ENCODE results near the gene ARID5A. TPM values are rescaled to one million over a fixed set of nuclear protein-coding genes. Genes with fewer than 3 reads are reported as not detected.

Gene ARID5A
- total and polyA plus RNA-seq, 2 experiments from 2014 or later: 5.5 to 7.7 TPM

Other genes with a start within 250 kb of the ARID5A start
- 174 and 179 TPM in 2 replicates for gene SNRNP200, start 231.2 kb upstream of the ARID5A start, total RNA-seq (2014; rRNA removed; shearing (Covaris generic))
- gene SNRNP200, start 231.2 kb upstream of the ARID5A start, polyA plus RNA-seq (2016; fragmentation: Nextera tagmentation; extraction: Ambion mirVana): 70.7 and 72.3 TPM in 2 replicates
- gene ITPRIPL1, start 211.4 kb upstream of the ARID5A start, total RNA-seq (2014; rRNA removed; shearing (Covaris generic)): 9.3 and 14.0 TPM in 2 replicates
- gene ITPRIPL1, start 211.4 kb upstream of the ARID5A start, polyA plus RNA-seq (2016; fragmentation: Nextera tagmentation; extraction: Ambion mirVana): 4.5 and 5.3 TPM in 2 replicates
- 39.2 and 50.8 TPM in 2 replicates for gene NCAPH, start 201.0 kb upstream of the ARID5A start, total RNA-seq (2014; rRNA removed; shearing (Covaris generic))
- 28.4 and 30.2 TPM in 2 replicates for gene NCAPH, start 201.0 kb upstream of the ARID5A start, polyA plus RNA-seq (2016; fragmentation: Nextera tagmentation; extraction: Ambion mirVana)
- gene NEURL3, start 31.4 kb upstream of the ARID5A start, total RNA-seq (2014; rRNA removed; shearing (Covaris generic)): not detected in 2 replicates
- 0.21 TPM in 1 of 2 replicates, not detected in the other for gene NEURL3, start 31.4 kb upstream of the ARID5A start, polyA plus RNA-seq (2016; fragmentation: Nextera tagmentation; extraction: Ambion mirVana)
- 27.2 and 31.4 TPM in 2 replicates for gene KANSL3, start 101.6 kb downstream of the ARID5A start, total RNA-seq (2014; rRNA removed; shearing (Covaris generic))
- gene KANSL3, start 101.6 kb downstream of the ARID5A start, polyA plus RNA-seq (2016; fragmentation: Nextera tagmentation; extraction: Ambion mirVana): 7.2 and 8.9 TPM in 2 replicates
- gene FER1L5, start 106.0 kb downstream of the ARID5A start, total RNA-seq (2014; rRNA removed; shearing (Covaris generic)): 0.27 and 0.76 TPM in 2 replicates
- gene FER1L5, start 106.0 kb downstream of the ARID5A start, polyA plus RNA-seq (2016; fragmentation: Nextera tagmentation; extraction: Ambion mirVana): 0.07 and 0.18 TPM in 2 replicates
- 15.8 and 16.7 TPM in 2 replicates for gene LMAN2L, start 203.3 kb downstream of the ARID5A start, total RNA-seq (2014; rRNA removed; shearing (Covaris generic))
- 10.5 and 11.8 TPM in 2 replicates for gene LMAN2L, start 203.3 kb downstream of the ARID5A start, polyA plus RNA-seq (2016; fragmentation: Nextera tagmentation; extraction: Ambion mirVana)
- 6.7 and 12.9 TPM in 2 replicates for gene CNNM4, start 224.2 kb downstream of the ARID5A start, total RNA-seq (2014; rRNA removed; shearing (Covaris generic))
- 2.5 and 2.9 TPM in 2 replicates for gene CNNM4, start 224.2 kb downstream of the ARID5A start, polyA plus RNA-seq (2016; fragmentation: Nextera tagmentation; extraction: Ambion mirVana)